ENCODE measurements around the gene BNC2.

DNA sequence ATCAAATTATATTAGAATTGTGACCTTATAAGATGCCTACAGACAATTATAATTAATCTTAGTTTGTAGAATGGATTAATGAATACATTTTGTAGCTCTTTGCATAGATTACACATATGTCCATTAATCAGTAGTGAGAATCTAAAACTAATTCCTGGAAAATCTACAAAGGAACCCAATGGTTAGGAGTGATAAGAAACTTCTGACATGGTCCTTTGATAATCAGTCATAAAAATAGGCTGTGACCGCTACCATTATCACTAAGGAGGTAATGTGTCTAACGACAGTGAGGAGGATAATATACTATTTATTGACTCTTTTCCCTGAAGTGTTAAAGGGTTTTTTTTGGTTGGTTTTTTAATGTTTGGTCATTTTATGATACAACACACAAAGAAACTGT, 46.6 kb downstream of the BNC2 start:
- TF ChIP-seq, protein P1, sequence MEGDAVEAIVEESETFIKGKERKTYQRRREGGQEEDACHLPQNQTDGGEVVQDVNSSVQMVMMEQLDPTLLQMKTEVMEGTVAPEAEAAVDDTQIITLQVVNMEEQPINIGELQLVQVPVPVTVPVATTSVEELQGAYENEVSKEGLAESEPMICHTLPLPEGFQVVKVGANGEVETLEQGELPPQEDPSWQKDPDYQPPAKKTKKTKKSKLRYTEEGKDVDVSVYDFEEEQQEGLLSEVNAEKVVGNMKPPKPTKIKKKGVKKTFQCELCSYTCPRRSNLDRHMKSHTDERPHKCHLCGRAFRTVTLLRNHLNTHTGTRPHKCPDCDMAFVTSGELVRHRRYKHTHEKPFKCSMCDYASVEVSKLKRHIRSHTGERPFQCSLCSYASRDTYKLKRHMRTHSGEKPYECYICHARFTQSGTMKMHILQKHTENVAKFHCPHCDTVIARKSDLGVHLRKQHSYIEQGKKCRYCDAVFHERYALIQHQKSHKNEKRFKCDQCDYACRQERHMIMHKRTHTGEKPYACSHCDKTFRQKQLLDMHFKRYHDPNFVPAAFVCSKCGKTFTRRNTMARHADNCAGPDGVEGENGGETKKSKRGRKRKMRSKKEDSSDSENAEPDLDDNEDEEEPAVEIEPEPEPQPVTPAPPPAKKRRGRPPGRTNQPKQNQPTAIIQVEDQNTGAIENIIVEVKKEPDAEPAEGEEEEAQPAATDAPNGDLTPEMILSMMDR (conservative IDR thresholded peaks at IDR 0.05; ENCODE audit: low read length), result no peak
- TF ChIP-seq EZH2phosphoT487 (IDR thresholded peaks at IDR 0.05; ENCODE audit: borderline replicate concordance, low read depth, low read length), result no peak

Measured in OCI-LY7 (cell line).